Cerebellar cortex (tissue), 1 donor: ENCODE measurements around the gene ZCCHC24.

Source experiments
- DNase-seq: peaks from one replicate; pipeline ENCODE4 v3.0.0-alpha.2; 2015; ENCODE audit warnings: low spot score

Gene ZCCHC24

GRCh38 chr10:79445977-79446757 is 743 bp upstream of the ZCCHC24 start:
- no peak for DNase-seq

GRCh38 chr10:79444199-79445119 is 965 bp downstream of the ZCCHC24 start:
- DNase-seq, result no peak

GRCh38 chr10:79443338-79444198 is 1.9 kb downstream of the ZCCHC24 start:
- no peak for DNase-seq

- peak; percentile 15 for DNase-seq
Observed at GRCh38 chr10:79442171-79443040, 3.0 kb downstream of the ZCCHC24 start.

GRCh38 chr10:79441433-79441832 is 4.0 kb downstream of the ZCCHC24 start:
- peak; percentile 42 for DNase-seq

- DNase-seq, result no peak
Observed at GRCh38 chr10:79440281-79440680, 5.1 kb downstream of the ZCCHC24 start.

- DNase-seq, result no peak
Observed at GRCh38 chr10:79438699-79439085, 6.7 kb downstream of the ZCCHC24 start.

- no peak for DNase-seq
Observed at GRCh38 chr10:79438021-79438698, 7.3 kb downstream of the ZCCHC24 start.

GRCh38 chr10:79437111-79437814 is 8.2 kb downstream of the ZCCHC24 start:
- DNase-seq, result no peak

GRCh38 chr10:79436850-79437103 is 8.6 kb downstream of the ZCCHC24 start:
- no peak for DNase-seq

- no peak for DNase-seq
Observed at GRCh38 chr10:79436066-79436849, 9.2 kb downstream of the ZCCHC24 start.

- no peak for DNase-seq
Observed at GRCh38 chr10:79435271-79436065, 10.0 kb downstream of the ZCCHC24 start.

GRCh38 chr10:79434821-79435251 is 10.6 kb downstream of the ZCCHC24 start:
- DNase-seq, result no peak

- DNase-seq, result no peak
Observed at GRCh38 chr10:79434223-79434687, 11.2 kb downstream of the ZCCHC24 start.

- DNase-seq, result no peak
Observed at GRCh38 chr10:79433324-79434222, 11.9 kb downstream of the ZCCHC24 start.

GRCh38 chr10:79431891-79432831 is 13.3 kb downstream of the ZCCHC24 start:
- DNase-seq, result no peak
